Stimulated activated CD8-positive, alpha-beta memory T cell treated with anti-CD3 and anti-CD28 coated beads, Interleukin-7, amount 100 ng/mL, for 48 hours (primary cell): ENCODE measurements around the gene IGF2BP3.
A peak's percentile ranks its signal among the peaks of the same experiment; 100 is the strongest.
"Not testable (repeated sequence)": the region's sequence is repeated elsewhere in the genome, so short reads cannot be mapped to it uniquely, and the experiment has no call there.

ENCODE experiments used
- DNase-seq, 2 donors: peaks; one replicate each; pipeline ENCODE4 v3.0.0-alpha.2; 2020; ENCODE audit warnings: low read depth in 1 of 2; ENCODE audit errors: extremely low read depth in 1 of 2

Gene IGF2BP3

DNA sequence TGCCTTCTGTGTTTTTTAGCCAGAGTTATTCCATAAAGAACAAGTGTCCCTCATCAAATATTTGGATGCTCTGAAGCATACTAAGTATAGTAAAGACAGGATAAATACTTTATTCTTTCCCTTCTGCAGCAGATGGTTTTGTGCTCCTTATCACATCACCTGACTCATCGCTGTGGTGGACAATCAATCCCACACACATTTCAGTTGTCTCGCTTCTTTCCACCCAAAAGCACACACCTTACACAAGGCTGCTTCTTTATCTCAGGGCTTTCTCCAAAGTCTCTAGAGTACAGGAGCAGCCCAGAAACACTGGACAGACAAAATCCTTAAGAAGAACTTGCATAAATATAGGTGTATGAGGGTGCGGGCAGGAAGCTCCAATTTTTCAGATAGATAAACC is 43.4 kb downstream of the IGF2BP3 start:
- peak in 1 of 2 donors; percentile 16 for DNase-seq

DNA sequence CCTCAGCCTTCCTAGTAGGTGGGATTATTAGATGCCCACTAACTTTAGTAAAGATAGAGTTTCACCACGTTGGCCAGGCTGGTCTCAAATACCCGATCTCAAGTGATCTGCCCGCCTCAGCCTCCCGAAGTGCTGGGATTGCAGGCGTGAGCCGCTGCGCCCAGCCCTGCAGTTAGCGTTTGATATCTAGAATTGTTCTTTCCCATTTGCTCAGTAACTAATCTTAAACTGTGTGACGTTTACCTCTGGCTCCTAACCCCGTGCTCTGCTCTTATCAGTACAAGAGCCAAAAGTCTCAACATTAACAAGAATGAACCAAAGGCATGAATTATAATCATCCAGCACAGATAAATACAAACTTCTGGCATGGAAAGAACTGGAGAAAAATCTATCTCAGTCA is 47.4 kb downstream of the IGF2BP3 start:
- no peak for DNase-seq

DNA sequence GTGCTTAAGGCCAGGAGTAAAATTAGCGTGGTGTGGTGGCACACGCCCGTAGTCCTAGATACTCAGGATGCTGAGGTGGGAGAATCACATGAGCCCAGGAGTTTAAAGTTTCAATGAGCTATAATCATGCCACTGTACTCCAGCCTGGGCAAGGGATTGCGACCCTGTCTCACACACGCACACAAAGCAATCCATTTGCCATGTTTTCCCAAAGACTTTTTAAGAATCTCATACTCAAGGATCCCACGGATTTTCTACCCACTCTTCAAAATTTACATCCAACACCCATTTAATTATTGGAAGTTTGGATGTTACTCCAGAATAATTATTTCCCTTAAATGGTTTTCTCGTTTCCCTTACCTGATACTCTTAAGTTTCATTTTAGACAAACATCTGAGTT is 47.9 kb downstream of the IGF2BP3 start:
- DNase-seq = no peak

DNA sequence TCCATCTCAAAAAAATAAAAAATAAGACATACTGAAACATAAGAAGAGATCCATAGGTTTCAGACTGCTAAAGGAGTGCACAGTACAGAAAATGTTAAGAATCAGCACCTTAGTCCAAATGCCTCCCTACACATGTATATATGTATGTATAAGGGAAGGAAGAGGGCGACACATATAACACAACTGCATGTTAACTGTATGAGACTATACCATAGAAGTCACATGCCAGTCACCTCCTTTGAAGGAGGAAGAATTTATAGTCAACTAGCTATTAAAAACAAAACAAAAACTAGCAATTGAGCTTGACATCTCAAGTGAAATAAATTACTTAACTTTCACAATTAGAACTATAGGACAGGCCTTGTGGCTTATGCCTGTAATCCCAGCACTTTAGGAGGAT is 50.4 kb downstream of the IGF2BP3 start:
- no peak for DNase-seq

DNA sequence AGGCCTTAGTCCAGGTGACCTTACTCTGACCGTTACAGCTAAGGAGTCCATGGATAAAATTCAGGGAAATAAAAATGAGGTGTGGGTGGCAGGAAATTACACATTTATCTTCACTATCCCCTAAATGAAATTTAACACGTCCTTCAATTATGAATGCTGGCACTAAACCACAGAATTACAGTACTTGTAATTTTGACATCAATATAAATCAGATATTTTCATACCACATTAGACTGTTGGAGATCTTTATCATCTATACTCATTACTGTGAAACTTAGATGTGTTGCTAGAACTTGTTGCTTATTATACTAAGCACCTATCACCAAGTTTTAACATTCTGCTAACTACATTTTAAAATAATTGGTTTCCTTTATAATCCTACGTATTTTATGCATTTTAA is 51.1 kb downstream of the IGF2BP3 start:
- no peak for DNase-seq

DNA sequence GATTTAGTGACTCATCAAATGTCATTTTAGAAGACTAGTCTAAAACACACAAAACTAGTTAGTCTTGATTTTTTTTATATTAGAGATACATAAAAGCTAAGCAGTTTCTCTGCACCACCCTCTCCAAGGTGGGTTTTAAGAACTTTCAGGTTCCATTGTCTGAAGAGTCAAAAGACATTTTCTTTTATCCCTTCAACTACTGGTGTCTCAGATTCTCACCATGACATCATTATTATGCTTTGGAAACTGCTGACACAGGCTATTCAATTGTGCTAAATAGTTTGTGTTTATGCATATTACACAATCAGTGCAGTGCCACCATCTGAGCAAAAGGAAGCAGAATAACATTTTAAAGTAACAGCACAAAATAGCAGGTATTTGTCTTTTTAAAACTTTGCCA is 52.2 kb downstream of the IGF2BP3 start:
- DNase-seq = no peak

DNA sequence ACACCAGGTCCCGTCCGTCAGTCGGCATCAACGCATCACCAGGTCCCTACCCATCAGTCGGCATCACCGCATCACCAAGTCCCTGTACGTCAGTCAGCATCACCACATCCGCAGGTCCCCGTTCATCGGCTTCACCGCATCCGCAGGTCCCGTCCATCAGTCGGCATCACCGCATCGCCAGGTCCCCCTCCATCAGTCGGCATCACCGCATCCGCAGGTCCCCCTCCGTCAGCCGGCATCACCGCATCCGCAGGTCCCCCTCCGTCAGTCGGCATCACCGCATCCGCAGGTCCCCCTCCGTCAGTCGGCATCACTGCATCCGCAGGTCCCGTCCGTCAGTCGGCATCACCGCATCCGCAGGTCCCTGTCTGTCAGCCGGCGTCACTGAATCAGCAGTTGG is 55.1 kb downstream of the IGF2BP3 start:
- no peak for DNase-seq

DNA sequence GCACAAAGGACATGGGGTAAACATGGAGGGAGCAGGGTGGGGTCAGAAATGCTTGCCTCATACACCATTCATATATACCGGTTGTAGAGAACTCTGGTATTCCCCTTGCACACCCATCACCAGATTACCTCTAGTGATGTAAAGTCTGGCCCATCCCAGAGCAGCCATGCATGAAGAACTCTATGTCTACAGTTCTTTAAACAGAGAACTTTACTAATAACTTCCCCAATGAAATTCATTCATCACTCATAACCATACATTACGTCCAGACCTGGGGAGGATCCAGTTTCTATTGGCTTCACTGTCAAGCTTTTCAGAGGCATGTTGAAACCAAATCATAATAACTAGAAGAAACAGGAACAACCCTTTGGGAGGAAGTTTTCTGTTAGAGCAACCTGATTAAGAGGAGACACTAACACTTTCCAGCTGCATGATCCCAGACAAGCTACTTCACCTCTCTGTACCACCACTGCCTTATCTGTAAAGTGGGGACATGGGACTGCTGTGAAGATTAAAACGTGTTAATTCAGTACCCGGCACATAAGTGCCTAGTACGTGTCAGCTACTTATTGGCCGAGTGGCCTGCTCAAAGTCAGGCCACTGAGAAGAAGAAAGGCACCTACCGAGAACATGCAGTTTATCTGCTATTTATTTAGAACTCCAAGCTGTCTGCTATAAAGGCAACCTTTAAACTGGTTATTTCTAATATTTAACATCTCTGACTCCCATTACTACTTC is 59.7 kb downstream of the IGF2BP3 start:
- DNase-seq = no peak

DNA sequence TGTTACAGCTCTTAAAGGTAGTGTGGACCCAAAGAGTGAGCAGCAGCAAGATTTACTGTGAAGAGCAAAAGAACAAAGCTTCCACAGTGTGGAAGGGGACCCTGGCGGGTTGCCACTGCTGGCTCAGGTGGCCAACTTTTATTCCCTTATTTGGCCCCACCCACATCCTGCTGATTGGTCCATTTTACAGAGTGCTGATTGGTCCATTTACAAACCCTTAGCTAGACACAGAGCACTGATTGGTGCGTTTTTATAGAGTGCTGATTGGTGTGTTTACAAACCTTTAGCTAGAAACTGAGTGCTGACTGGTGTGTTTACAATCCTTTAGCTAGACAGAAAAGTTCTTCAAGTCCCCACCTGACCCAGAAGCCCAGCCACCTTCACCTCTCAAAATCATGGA is 63.7 kb downstream of the IGF2BP3 start:
- DNase-seq = not testable (repeated sequence)

DNA sequence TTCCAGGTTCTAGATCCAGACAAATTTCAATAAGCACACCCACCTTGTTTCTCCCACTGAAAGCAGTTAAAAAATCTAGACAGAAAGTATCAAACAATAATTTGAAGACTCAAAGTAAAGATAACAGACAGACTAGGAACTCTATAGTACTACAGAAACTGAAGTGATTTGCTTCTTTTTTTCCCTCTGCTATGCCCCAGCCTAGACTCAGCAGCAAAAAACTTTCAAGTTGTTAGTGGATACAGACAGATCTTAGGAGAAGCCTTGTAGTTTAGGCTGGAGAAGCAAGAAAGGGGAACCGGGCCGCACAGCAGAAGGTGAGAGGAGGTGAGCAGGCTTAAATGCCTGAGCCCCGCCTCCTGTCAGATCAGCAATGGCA is 65.1 kb downstream of the IGF2BP3 start:
- no peak for DNase-seq

DNA sequence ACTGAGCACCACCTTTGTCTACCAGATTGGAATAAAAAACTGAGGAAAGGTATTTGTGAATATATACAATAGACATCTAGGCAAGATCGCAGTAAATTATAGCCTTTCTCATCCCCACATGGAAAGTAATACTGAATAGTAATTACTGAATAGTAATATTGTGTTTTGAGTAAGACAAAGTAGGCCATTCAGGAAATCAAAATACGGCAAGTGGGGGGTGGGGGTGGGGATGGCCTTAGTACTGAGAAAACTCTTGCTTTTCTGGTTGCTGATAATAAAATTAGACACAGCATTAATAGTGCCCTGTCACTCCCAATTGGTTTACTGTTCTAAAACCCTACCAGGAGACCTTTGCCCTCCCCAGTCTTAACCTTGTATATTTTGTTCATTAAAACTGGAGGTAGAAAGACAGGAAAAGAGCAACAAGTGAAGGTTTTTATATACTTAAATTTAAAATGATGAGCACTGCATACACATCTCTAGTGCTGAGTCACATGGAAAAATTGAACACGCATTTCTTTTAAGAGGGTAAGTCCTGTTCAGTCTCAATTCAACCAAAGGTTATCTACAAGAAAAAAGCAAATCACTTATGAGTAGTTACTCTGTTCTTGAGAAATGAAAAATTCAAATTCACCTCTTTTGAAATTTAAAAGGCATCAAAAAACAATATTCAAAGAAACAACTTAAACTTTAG is 65.6 kb downstream of the IGF2BP3 start:
- no peak for DNase-seq

DNA sequence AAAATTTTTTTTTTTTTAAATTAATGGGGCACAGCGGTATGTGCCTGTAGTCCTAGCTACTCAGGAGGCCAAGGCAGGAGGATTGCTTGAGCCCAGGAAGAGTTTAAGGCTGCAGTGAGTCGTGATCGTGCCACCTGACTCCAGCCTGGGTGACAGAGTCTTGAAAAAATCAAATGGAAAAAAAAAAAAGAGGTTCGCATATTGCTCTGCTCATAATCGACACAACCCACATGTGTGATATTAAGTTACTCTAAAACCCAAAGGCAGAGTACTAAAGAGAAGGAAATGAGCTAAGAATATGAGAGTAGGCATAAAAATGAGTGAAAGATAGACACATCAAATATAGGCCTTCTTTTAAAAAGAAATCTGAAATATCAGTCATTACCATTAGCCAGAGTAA is 66.3 kb downstream of the IGF2BP3 start:
- DNase-seq = no peak

DNA sequence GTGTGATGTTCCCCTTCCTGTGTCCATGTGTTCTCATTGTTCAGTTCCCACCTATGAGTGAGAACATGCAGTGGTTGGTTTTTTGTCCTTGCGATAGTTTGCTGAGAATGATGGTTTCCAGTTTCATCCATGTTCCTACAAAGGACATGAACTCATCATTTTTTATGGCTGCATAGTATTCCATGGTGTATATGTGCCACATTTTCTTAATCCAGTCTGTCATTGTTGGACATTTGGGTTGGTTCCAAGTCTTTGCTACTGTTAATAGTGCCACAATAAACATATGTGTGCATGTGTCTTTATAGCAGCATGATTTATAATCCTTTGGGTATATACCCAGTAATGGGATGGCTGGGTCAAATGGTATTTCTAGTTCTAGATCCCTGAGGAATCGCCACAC is 72.2 kb downstream of the IGF2BP3 start:
- DNase-seq = not testable (repeated sequence)

DNA sequence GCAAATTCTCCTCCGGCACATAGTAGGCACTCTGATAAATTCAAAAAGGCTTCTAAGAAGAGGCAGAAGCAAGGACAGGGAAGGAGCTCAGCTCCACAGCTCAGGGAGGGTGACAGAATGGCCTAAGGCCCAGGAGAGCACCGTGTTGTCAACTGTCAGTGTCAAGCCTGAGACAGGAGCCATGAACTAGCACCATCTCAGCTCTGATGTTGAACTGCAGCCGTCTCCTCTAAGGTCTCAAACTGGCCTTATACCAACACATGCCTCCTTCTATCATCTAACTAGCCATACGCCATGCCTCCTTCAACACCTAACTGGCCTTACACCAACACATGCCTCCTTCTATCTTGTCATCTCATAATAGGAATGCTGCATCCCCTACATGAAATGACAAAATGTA is 73.0 kb downstream of the IGF2BP3 start:
- DNase-seq = no peak

DNA sequence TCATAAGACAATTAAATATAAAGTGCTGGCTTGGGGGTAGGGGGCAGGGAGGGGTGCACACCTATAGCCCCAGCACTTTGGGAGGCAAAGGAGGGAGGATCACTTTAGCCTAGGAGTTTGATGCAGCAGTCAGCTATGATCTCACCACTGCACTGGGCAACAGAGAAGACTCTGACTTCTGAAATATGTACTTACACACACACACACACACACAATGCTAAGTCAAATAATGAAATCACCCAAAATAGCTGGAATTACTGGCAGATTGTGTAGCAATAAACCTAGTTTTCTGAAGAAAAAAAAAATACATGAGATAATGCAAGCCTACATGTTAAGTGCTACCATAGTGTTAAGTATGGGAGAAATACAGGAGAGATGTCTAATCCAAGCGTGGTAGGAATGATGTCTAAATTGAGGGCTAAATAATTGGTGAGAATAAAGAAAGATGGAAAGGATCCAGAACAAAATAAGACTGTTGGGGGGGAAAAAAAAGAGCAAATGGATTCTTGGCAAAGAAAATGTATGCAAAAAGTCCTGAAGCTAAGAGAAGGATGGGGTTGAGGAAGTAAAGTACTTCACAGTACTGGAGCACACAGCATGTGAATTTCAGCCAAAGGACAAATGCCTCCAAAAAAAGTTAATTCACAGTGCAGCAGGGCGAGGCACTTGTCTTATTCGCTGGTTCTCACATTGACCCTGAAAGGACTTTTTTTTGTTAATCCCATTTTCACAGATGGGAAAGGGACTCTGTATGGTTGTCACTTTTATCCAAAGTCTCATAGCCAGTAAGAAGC is 73.9 kb downstream of the IGF2BP3 start:
- no peak for DNase-seq

DNA sequence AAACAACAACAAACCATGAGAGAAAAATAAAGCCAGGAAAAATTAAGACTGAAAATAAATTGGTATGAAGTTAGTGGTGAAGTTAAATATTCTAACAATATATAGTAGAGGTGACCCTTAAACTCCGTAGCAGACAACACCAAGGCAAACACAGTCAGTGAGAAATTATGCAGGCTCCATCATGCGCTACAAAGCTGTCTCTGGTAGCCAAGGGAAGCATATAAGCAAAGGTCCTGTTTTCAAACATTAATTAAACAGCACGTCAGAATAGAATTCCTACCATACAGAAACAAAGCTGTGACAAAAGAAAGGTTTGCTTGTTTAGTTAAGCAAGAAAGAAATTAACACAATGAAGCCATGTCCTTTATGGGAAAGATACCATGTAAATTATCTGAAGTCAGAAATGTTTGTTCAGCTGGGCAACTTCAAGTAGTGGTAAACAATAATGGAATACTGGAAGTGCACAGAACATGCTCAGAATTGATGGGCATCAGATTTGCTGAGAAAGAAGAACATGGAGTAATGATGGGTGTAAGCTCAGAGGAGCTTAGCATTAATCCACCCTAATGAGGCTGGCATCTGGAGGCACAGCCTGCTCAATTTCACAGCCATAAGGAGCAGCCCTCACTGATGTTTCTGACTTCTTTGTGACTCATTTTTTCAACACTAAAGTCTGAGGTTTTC is 75.7 kb downstream of the IGF2BP3 start:
- no peak for DNase-seq

DNA sequence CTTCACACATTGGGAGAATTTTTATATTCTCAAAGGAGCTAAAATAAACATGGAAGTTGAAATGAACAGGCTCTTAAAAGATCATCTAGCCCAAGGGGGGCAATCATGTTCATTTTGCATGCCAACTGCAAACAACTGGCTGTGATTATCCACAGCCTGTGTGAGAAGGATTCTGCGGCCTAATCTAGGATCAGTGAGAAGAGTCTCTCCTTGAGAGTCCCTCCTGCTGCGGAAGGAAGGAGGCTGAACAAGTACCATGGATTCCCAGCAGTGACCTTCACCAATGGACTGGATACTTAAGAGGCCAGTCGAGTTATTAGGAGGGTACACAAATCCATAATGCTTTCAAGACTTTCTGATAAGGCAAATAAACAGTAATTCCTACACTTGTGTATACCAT is 76.7 kb downstream of the IGF2BP3 start:
- DNase-seq = no peak

DNA sequence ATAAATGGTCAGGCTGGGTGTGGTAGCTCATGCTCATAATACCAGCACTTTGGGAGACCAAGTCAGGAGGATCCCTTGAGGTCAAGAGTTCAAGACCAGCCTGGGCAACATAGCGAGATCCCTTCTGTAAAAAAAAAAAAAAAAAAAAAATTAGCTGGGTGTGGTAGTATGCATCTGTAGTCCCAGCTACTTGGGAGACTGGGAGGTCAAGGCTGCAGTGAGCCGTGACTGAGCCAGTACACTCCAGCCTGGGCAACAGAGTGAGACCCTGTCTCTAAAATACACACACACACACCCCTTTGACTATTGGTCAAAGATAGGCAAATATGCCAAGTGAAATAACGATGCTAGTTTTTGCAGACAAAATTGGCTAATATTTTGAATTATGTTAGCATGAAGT is 80.6 kb downstream of the IGF2BP3 start:
- DNase-seq = no peak

DNA sequence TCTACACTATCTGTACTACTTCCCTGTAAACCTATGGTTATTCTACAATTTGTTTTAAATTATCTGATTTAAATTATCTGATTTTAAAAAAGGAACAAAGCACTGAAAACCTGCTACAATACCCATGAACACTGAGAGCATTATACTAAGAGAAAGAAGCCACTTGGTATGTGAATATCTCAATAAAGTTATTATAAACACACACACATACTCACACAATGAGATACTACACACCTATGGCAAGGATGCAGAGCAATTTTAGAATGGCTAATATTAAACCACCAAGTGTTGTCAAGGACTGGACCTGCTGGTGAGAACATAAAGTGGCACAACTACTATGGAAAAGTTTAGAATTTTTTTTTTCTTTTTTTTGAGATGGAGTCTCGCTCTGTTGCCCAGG is 82.7 kb downstream of the IGF2BP3 start:
- no peak for DNase-seq

DNA sequence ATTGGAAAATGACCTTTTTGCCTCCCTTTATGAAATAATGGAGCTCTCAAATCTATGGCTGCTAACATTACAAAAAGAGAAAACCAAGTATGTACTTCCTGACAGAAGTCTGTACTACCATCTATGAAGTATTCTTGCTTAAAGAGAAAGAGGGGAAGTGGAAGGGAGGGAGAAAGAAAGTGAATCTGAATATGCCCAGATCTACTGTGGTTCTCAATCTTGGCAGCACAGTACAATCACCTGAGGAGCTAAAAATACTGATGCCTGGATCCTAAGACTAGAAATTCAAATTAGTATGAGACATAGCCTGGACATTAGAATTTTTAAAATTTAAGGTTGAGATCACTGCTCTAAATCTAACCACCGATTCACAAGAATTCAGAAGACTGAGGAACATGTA is 85.2 kb downstream of the IGF2BP3 start:
- no peak for DNase-seq

DNA sequence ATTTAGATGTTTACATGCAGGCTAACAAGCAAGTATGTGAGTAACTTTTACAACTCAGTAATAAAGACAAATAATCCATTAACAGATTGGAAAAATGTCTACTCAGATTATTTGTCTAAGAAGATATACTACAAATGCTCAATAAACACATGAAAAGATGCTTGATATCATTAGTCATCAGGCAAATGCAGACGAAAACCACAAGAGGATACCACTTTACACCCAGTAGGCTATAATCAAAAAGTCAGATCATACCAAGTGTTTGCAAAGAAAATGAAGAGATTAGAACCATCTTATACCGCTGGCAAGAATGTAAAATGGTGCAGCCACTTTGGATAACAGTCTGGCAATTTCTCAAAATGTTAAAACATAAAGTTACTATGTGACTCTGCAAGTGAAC is 87.1 kb downstream of the IGF2BP3 start:
- no peak for DNase-seq
